SW480 (cell line): Measurements from ENCODE around the gene YY1.
"Not testable (repeated sequence)": the region's sequence is repeated elsewhere in the genome, so short reads cannot be mapped to it uniquely, and the experiment has no call there.

Experiments
- DNase-seq: peaks from one replicate; pipeline ENCODE4 v3.0.0-alpha.2; 2016; ENCODE audit warnings: low spot score

Gene YY1

GRCh38 chr14:100283984-100284881 lies 45.3 kb downstream of the YY1 start:
- no peak for DNase-seq

GRCh38 chr14:100285021-100285912 lies 46.3 kb downstream of the YY1 start:
- peak; percentile 83 for DNase-seq

- DNase-seq, result no peak
These were observed 47.0 kb downstream of the YY1 start for GRCh38 chr14:100285913-100286400.

GRCh38 chr14:100286484-100287191 lies 47.7 kb downstream of the YY1 start:
- DNase-seq, result no peak

- no peak for DNase-seq
These were observed 48.5 kb downstream of the YY1 start for GRCh38 chr14:100287202-100287997.

- DNase-seq, result not testable (repeated sequence)
These were observed 49.0 kb downstream of the YY1 start for GRCh38 chr14:100287998-100288295.

GRCh38 chr14:100288382-100289185 lies 49.6 kb downstream of the YY1 start:
- DNase-seq, result no peak

GRCh38 chr14:100289916-100290606 lies 51.1 kb downstream of the YY1 start:
- no peak for DNase-seq

- DNase-seq, result no peak
These were observed 51.8 kb downstream of the YY1 start for GRCh38 chr14:100290607-100291304.

GRCh38 chr14:100291305-100292075 lies 52.5 kb downstream of the YY1 start:
- no peak for DNase-seq

GRCh38 chr14:100292301-100292775 lies 53.4 kb downstream of the YY1 start:
- no peak for DNase-seq

GRCh38 chr14:100292776-100293461 lies 54.0 kb downstream of the YY1 start:
- DNase-seq, result no peak

GRCh38 chr14:100293497-100294212 lies 54.7 kb downstream of the YY1 start:
- DNase-seq, result no peak

GRCh38 chr14:100294213-100294962 lies 55.4 kb downstream of the YY1 start:
- DNase-seq, result no peak

GRCh38 chr14:100294963-100295330 lies 56.0 kb downstream of the YY1 start:
- no peak for DNase-seq

- DNase-seq, result no peak
These were observed 56.6 kb downstream of the YY1 start for GRCh38 chr14:100295376-100296105.
